BJ (cell line): ENCODE measurements around the gene MTHFD1L. TPM values are rescaled to one million over a fixed set of nuclear protein-coding genes. Genes with fewer than 3 reads are reported as not detected.

ENCODE experiments used
- CTCF ChIA-PET: fragments of 350-600 bp; formaldehyde crosslinking; extraction: SDS; loops from one replicate; lab custom pipeline; 2021; ENCODE audit warnings: antibody characterized with exemption, inconsistent platforms; lab: Yijun Ruan, JAX
- POLR2A ChIA-PET: fragments of 300-600 bp; sonication (Branson Sonifier 250); formaldehyde crosslinking; extraction: SDS; loops from one replicate; lab custom pipeline; 2021; ENCODE audit warnings: antibody characterized with exemption; lab: Charles Lee
- DNase-seq: peaks from one replicate; pipeline ENCODE4 v3.0.0-alpha.2; 2011; ENCODE audit warnings: low read depth
- H3K27me3 ChIP-seq: 2 replicates; pipeline ENCODE4 v1.6.0; 2011; ENCODE audit warnings: low read length; ENCODE audit not compliant: control insufficient read depth, insufficient read depth
- H3K36me3 ChIP-seq: 2 replicates; pipeline ENCODE4 v1.5.1; 2011; ENCODE audit warnings: low read length; ENCODE audit not compliant: control insufficient read depth, insufficient read depth
- H3K4me3 ChIP-seq: 2 replicates; pipeline ENCODE4 v1.5.1; 2011; ENCODE audit warnings: low read depth, mild to moderate bottlenecking, control low read depth, low read length
- polyA plus RNA-seq: library from polyadenylated mRNA; depleted of rRNA; stranded (reverse); fragments of >200 nt; gene quantifications from 2 replicates; pipeline ENCODE4 v1.2.3, GENCODE V29; 2011
- TF ChIP-seq, protein P1 (sequence below): IDR thresholded peaks from 2 replicates; pipeline ENCODE4 v1.5.1; 2011; ENCODE audit warnings: low read depth, mild to moderate bottlenecking, control low read depth, inconsistent platforms, low read length, moderate library complexity; ENCODE audit not compliant: insufficient read depth

Gene MTHFD1L
- polyA plus RNA-seq, 1 experiment = 58.9 TPM

DNA sequence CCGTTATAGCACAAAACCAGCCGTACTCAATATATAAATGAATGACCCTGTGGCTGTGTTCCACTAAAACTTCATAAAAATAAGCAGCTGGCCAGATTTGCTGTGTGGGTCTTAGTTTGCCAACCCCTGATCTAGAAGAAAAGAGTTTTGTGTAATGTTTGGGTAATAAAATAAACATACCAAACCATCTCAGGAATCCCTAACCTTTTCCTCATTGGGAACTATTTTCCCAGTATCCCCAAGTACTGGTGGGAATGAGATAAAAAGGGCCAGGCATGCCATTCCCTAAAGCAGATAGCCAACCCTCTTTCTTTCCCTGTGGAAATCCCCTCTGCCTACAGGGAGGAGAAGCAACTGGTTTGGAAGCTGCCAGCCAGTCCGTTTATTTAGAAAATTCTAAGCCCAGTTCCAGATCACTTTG lies 205.1 kb downstream of the MTHFD1L start:
- ChIA-PET CTCF (interaction anchor here (1.6 kb wide), 1 partner anchor 253 kb away, joined by 5 read pairs; no protein-coding TSS in a partner anchor), POLR2A (no interaction called here)
- no peak overlapping the region for H3K4me3 ChIP-seq
- TF ChIP-seq, protein P1, sequence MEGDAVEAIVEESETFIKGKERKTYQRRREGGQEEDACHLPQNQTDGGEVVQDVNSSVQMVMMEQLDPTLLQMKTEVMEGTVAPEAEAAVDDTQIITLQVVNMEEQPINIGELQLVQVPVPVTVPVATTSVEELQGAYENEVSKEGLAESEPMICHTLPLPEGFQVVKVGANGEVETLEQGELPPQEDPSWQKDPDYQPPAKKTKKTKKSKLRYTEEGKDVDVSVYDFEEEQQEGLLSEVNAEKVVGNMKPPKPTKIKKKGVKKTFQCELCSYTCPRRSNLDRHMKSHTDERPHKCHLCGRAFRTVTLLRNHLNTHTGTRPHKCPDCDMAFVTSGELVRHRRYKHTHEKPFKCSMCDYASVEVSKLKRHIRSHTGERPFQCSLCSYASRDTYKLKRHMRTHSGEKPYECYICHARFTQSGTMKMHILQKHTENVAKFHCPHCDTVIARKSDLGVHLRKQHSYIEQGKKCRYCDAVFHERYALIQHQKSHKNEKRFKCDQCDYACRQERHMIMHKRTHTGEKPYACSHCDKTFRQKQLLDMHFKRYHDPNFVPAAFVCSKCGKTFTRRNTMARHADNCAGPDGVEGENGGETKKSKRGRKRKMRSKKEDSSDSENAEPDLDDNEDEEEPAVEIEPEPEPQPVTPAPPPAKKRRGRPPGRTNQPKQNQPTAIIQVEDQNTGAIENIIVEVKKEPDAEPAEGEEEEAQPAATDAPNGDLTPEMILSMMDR = no peak
- no peaks in the 10 kb centered on the region for H3K27me3 ChIP-seq
- peaks cover 2% of the 10 kb centered on the region for H3K36me3 ChIP-seq
- DNase-seq = peak; percentile 51

DNA sequence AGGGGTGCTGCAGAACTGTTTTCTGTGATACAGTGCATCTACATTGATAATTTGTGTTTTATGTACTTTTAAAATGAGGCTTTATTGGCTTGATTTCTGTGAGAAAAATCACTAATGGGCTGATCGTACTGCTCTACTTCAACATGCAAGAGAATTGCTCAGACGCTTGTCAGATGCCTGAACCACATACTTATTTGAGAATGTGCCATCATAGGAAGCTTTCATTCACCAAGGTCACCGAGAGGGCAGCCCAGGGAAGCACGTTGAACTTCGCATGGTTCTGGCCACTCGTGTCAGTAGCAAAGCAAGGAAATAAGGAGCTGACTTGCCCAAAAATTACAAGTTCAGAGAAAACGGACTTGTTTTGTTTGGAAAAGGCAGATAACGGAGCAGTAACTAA lies 205.8 kb downstream of the MTHFD1L start:
- CTCF ChIA-PET = interaction anchor here (1.6 kb wide), 1 partner anchor 253 kb away, joined by 5 read pairs; no protein-coding TSS in a partner anchor

DNA sequence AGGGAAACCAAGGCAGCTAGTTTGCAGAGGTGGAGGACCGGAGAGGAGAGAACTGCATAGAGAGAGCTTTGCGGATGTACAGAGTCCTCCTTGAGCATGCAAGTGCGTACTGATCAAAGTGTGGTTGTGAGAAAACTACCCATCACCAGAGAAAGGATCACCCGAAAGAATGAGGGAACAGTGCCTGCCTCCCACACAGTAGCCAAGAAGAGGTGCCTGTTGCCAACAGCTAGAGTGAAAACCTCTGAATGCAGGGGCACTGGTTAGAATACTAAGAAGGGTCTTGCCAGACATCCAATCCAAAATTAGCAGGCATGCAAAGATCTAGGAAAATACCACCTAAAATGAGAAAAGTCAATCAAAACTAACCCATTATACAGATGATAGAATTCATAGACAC lies 207.6 kb downstream of the MTHFD1L start:
- TF ChIP-seq, protein P1 = no peak
- DNase-seq = no peak
- H3K27me3 ChIP-seq = no peaks in the 10 kb centered on the region
- ChIA-PET CTCF (interaction anchor here (1.5 kb wide), 1 partner anchor 181 kb away, joined by 4 read pairs; no protein-coding TSS in a partner anchor), POLR2A (no interaction called here)
- peaks cover 2% of the 10 kb centered on the region; the same call in 1 of the 2 replicates for H3K36me3 ChIP-seq
- H3K4me3 ChIP-seq = no peak overlapping the region

More for the DNA sequence above, 205.8 kb downstream of the MTHFD1L start:
- peaks cover 2% of the 10 kb centered on the region; the same call in 1 of the 2 replicates for H3K36me3 ChIP-seq
- TF ChIP-seq, protein P1 = no peak
- no peaks in the 10 kb centered on the region for H3K27me3 ChIP-seq
- POLR2A ChIA-PET = no interaction called here
- DNase-seq = peak; percentile 73
- no peak overlapping the region for H3K4me3 ChIP-seq

DNA sequence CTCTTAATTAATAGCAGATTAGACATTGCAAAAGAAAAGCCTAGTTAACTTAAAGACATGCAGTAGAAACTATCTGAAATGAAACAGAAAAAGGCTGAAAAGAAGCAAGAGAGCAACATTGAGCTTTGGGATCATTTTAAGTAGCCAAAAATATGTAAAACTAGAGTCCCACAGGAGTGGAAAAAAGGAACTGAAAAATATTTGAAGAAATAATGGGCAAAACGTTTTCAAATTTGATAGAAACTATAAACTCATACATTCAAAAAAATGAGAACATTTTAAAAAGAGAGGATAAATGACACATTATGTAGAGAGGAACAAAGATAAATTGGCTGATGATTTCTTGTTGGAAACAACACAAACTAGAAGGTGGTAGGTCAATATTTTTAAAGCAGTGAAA lies 208.2 kb downstream of the MTHFD1L start:
- peaks cover 2% of the 10 kb centered on the region; the same call in 1 of the 2 replicates for H3K36me3 ChIP-seq
- H3K27me3 ChIP-seq = no peaks in the 10 kb centered on the region
- no peak overlapping the region for H3K4me3 ChIP-seq
- TF ChIP-seq, protein P1 = no peak
- CTCF ChIA-PET = interaction anchor here (0.6 kb wide), 1 partner anchor 15 kb away, joined by 3 read pairs; no protein-coding TSS in a partner anchor
- POLR2A ChIA-PET = no interaction called here
- no peak for DNase-seq

DNA sequence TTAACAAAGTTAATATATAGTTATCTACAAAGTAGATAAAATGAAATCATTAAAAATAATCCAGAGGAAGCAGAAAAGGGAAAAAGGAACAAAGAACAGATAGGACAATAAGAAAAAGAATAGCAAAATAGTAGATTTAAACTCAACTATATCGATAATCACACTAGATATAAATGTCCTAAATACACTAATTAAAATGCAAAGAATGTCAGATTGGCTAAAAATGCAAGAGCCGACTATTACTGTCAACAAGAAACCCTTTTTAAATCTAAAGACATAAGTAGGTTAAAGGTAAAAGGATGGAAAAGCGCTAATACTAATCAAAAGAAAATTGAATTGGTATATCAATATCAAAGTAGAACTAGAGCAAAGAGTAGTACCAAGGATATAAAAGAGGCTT lies 209.5 kb downstream of the MTHFD1L start:
- ChIA-PET POLR2A (no interaction called here), CTCF (no interaction called here)
- Histone ChIP-seq H3K4me3 (no peak overlapping the region), H3K27me3 (no peaks in the 10 kb centered on the region), H3K36me3 (0 out of 2 replicates have a peak, but pooled peaks cover 1% of the 10 kb centered on the region)
- no peak for DNase-seq
- TF ChIP-seq, protein P1 = no peak
